Breast epithelium (tissue), 4 donors: Measurements from ENCODE around the gene ZG16B. TPM values are rescaled to one million over a fixed set of nuclear protein-coding genes. Genes with fewer than 3 reads are reported as not detected.

Source experiments
- DNase-seq, 2 donors: peaks; one replicate each; pipeline ENCODE4 v3.0.0-alpha.2; 2019; ENCODE audit warnings: low spot score in 2 of 2
- H3K27ac ChIP-seq, 2 donors: fragments of 200-600 bp; sonication (generic) in 1 of 2; one replicate each; pipeline ENCODE4 v1.5.1; 2016 to 2019; ENCODE audit warnings: mild to moderate bottlenecking in 1 of 2
- H3K27me3 ChIP-seq, 2 donors: fragments of 200-600 bp; sonication (generic) in 1 of 2; one replicate each; pipeline versions ENCODE4 v1.5.1 to v1.6.0; 2017 to 2019; ENCODE audit warnings: control low read depth in 1 of 2, mild to moderate bottlenecking in 1 of 2
- H3K36me3 ChIP-seq: fragments of 200-600 bp; one replicate; pipeline ENCODE4 v1.5.1; 2019
- H3K4me1 ChIP-seq, 2 donors: fragments of 200-600 bp; sonication (generic); one replicate each; pipeline ENCODE4 v1.5.1; 2016 to 2019; ENCODE audit warnings: control low read depth in 1 of 2
- H3K4me3 ChIP-seq, 3 donors: fragments of 200-600 bp; sonication (generic); 1 replicate in 2 of 3; 2 replicates in 1 of 3; pipeline ENCODE4 v1.5.1; 2016 to 2019; ENCODE audit warnings: mild to moderate bottlenecking in 3 of 3, moderate library complexity in 2 of 3
- H3K9me3 ChIP-seq, 2 donors: fragments of 200-600 bp; sonication (generic) in 1 of 2; one replicate each; pipeline ENCODE4 v1.5.1; 2016 to 2019; ENCODE audit warnings: control low read depth in 1 of 2
- CTCF ChIP-seq, 3 donors: fragments of 450-650 bp; IDR thresholded peaks; one replicate each; pipeline ENCODE4 v1.5.1; 2016 to 2017; ENCODE audit warnings: antibody characterized with exemption in 3 of 3, mild to moderate bottlenecking in 3 of 3, moderate library complexity in 3 of 3
- POLR2A ChIP-seq: fragments of 450-650 bp; IDR thresholded peaks from one replicate; pipeline ENCODE4 v1.6.1; 2016; ENCODE audit warnings: antibody characterized with exemption, mild to moderate bottlenecking, moderate library complexity
- POLR2AphosphoS5 ChIP-seq, 3 donors: sonication (generic); formaldehyde crosslinking; IDR thresholded peaks; one replicate each; pipeline ENCODE4 v1.6.1; 2017; ENCODE audit warnings: antibody characterized with exemption in 3 of 3
- intact Hi-C: fragments of 100-400 bp; cut with DNase I; formaldehyde crosslinking; loops from one replicate; pipeline ENCODE4 v1.15.1; 2023; ENCODE audit warnings: low total_unique reads
- total RNA-seq, 3 donors: library from RNA; depleted of rRNA; stranded (reverse); fragments of >200 nt; gene quantifications; one replicate each; pipeline ENCODE4 v1.1.0, GENCODE V29; 2016

ZG16B gene
- total RNA-seq, 3 donors from 2014 or later: 24.6 to 46.5 TPM; not detected in 1

- TF ChIP-seq POLR2A (no peak), CTCF (IDR thresholded peaks at IDR 0.05) (no peak), POLR2AphosphoS5 (IDR thresholded peaks at IDR 0.05) (no peak)
- no peaks in the 10 kb centered on the region for H3K9me3 ChIP-seq
- H3K27ac ChIP-seq: no peak overlapping the region
- H3K27me3 ChIP-seq: peaks cover 0 to 3% of the 10 kb centered on the region in 2 donors
- intact Hi-C loops: no loop called here
- H3K4me3 ChIP-seq: no peak overlapping the region
- H3K4me1 ChIP-seq: peaks cover 6 to 9% of the 10 kb centered on the region in 2 donors
- peak in 1 of 2 donors; percentile 41 for DNase-seq
- H3K36me3 ChIP-seq: no peaks in the 10 kb centered on the region
Measured at GRCh38 chr16:2814551-2815298, 15.4 kb upstream of the ZG16B start.

- Histone ChIP-seq H3K9me3 (no peaks in the 10 kb centered on the region), H3K27ac (no peak overlapping the region), H3K36me3 (no peaks in the 10 kb centered on the region), H3K4me3 (no peak overlapping the region), H3K27me3 (peaks cover 0 to 3% of the 10 kb centered on the region in 2 donors), H3K4me1 (peaks cover 6 to 9% of the 10 kb centered on the region in 2 donors)
- no peak for TF ChIP-seq POLR2AphosphoS5 (IDR thresholded peaks at IDR 0.05)
- TF ChIP-seq POLR2A: no peak
- TF ChIP-seq CTCF (IDR thresholded peaks at IDR 0.05): no peak
- peak in 1 of 2 donors; percentile 43 for DNase-seq
- intact Hi-C loops: no loop called here
Measured at GRCh38 chr16:2815299-2815771, 14.8 kb upstream of the ZG16B start.

- H3K9me3 ChIP-seq: no peaks in the 10 kb centered on the region
- DNase-seq: peak in 1 of 2 donors; percentile 43
- H3K27ac ChIP-seq: no peak within 1 kb of the TSS
- no peaks in the 10 kb centered on the region for H3K27me3 ChIP-seq
- peaks cover 1 to 5% of the 10 kb centered on the region in 2 donors for H3K4me1 ChIP-seq
- H3K4me3 ChIP-seq: peak within 1 kb of the TSS in 2 of 3 donors; percentile 37 to 53
- intact Hi-C loops: no loop called here
- H3K36me3 ChIP-seq: no peaks in the 10 kb centered on the region
- no peak for TF ChIP-seq POLR2AphosphoS5 (IDR thresholded peaks at IDR 0.05)
- TF ChIP-seq POLR2A: no peak
- TF ChIP-seq CTCF (IDR thresholded peaks at IDR 0.05): no peak
Measured at GRCh38 chr16:2816751-2817339, 13.3 kb upstream of the ZG16B start, which contains the start of gene PRSS21. TSS of gene PRSS21 (plus strand) at chr16:2817237. CDS start at chr16:2817269, 32 bp downstream.

GRCh38 chr16:2817340-2818271 lies 12.5 kb upstream of the ZG16B start:
- no peaks in the 10 kb centered on the region for H3K36me3 ChIP-seq
- intact Hi-C loops: no loop called here
- peak overlapping the region in 2 of 3 donors; percentile 37 to 53 for H3K4me3 ChIP-seq
- H3K4me1 ChIP-seq: no peaks in the 10 kb centered on the region
- no peak overlapping the region for H3K27ac ChIP-seq
- H3K9me3 ChIP-seq: no peaks in the 10 kb centered on the region
- DNase-seq: peak in 1 of 2 donors; percentile 49
- no peaks in the 10 kb centered on the region for H3K27me3 ChIP-seq
- TF ChIP-seq CTCF (IDR thresholded peaks at IDR 0.05): no peak
